GM21786 (cell line): ENCODE data around the gene FBXO31.

Experiments used
- ATAC-seq: cut with Tn5 transposase; IDR thresholded peaks from one replicate; pipeline ENCODE4 v1.9.1; 2021; ENCODE audit not compliant: unreplicated experiment

The FBXO31 gene

DNA sequence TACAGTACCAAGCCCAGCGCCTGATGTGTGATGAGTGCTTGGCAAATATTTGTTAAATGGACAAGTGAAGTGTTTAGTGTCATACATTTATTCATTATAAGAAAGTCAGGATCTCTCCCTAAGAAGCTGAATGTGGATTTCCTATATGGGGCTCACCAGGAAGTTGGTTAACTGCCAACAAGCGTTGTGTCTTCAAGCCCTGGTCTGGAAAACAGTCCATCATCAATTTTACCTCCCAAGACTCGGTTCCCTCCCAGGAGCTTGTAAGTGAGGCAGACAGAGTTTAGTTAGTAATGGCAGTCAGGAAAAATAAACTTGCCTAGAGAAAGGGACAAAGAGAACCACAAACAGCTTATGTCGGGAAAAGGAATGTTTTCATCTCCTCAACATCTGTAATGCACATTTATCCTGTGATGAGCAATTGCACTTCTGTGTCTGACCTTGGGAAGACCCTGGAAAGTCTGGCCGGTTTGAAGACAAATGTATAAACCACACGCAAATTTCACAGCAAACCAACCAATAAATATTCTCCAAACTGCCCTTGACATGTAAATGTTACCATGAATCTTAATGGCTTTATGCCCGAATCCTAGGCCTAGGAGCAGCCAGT is 94.7 kb downstream of the FBXO31 start:
- ATAC-seq: no peak

DNA sequence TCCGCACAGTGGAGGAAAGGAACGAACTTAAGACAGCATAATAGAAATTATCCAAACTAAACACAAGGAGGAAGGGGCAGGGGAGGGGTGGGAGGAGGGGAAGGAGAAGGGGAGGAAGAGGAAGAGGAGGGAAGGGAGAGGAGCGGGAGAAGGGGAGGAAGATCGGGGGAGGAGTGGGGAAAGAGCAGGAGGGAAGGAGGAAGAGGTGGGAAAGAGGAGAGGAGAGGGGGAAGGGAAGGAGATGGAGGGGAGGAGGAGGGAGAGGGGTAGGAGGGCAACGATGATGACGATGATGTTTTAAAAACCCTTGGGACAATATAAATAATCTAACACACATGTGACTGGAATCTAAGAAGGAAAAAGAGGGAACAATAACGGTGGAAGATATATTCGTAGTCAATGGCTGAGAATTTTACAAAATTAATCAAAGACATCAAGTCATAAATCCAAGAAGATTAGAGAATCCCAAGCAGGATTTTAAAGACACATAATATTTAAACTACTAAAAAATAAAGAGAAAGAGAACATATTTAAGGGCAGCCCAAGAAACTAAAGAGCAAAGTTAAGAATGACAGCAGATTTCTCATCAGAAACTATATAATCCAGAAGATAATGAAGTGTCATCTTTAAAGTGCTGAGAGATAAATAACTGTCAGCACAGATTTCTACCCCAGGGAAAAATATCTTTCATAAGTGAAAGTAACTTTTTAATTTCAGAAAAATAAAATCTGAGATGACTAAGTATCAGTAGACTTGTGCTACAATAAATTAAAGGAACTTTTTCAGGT is 96.5 kb downstream of the FBXO31 start:
- no peak for ATAC-seq

DNA sequence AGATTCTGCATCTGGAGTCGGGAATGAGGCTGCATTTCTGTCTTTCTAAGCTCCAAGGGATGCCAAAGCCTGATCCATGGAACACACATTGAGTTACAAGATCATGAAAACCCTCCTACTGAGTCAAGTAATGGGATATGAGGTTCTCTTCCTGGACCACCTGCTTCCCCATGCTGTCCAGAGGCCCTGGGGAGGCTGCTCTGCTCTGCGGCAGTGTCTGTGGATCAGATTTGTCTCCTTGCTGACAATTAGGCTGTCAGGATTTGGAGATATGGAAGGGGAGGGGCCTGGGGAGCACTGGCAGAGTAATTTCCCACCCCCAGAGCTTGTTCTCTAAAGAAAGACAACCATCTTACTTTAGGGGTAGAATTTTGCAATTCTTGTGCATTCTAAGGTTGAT is 99.4 kb downstream of the FBXO31 start:
- no peak for ATAC-seq

DNA sequence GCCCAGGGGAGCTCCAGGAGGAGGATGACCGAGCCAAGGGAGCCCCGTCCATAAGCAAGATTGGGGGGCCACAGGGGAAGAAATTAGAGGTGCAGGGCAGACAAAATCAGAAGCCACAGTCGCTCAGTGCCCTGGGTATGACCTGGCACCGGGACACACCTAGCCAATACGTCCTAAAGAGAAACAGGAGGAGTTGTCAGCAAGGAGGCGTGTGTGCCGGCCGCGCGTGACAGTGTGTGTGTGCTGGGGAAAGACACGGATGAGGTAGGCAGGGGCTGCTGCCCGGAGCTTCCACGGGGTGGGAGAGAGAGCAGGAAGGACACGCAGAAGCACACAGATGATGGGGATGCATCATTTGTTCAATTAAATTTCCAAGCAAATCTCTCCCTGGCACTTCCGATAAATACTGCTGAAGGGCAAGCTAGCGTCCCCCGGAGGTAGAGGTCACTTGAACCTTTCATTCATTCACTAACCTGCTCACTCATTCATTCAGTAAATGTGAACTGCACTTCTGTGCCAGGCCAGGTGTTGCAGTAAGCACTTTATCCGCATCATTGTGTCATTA is 104.4 kb downstream of the FBXO31 start:
- no peak for ATAC-seq

DNA sequence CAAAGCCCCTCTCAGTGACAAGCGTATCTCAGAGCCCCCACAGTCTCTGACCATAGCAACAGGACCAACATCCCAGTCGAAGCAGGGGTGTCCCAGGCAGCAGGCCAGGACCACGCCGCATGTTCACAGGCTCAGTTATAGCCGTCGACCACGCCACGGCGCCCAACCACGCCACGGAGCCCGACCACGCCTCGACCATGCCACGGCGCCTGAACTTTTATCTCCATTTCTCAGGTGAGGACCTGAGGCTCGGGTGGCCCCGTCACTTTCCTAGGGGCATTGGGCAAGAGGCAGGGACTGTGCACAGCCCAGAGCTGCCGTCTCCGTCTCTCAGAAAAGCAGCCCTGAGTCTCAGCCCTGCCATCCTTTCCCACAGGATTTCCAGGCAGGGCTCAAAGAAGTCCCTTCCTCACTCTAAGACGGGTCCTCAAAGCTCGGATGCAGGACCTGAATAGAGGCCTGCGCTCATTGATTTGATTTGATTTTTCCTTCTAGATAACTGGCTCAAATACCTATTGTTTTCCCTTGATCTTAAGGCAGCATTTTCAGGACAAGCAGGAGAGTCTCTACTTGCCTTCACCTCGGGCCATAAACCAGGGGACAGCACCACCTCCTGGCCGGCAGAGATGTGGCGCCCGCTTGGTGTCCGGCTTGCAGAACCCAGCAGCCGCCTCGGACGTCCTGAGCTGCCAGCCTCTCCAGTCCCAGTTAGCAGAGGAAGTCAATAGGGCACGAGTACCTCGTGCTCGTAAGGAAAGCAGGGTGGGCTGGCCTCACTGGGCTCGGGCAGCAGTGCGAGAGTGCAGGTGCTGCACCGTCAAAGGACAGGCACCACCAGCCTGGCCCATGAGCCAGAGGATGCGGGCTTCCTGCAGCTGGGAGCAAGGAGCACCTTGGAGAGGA is 105.1 kb downstream of the FBXO31 start:
- ATAC-seq: no peak
